ENCODE measurements around the gene MIP.

- no peak for TF ChIP-seq CTCF (IDR thresholded peaks at IDR 0.05)
- no peak for TF ChIP-seq POLR2A (IDR thresholded peaks at IDR 0.05)
Observed at GRCh38 chr12:56490360-56490759, 35.9 kb upstream of the MIP start.
